B cell (primary cell): ENCODE results near the gene RNF181. TPM values are rescaled to one million over a fixed set of nuclear protein-coding genes. Genes with fewer than 3 reads are reported as not detected.
A peak's percentile ranks its signal among the peaks of the same experiment; 100 is the strongest.

ENCODE experiments used
- ATAC-seq: fragments of 200-7000 bp; cut with Tn5 transposase; one replicate; pipeline ENCODE4 v1.10.0; 2021; ENCODE audit warnings: low read depth, mild to moderate bottlenecking, moderate number of reproducible peaks, moderate library complexity
- CTCF ChIA-PET: fragments of 350-600 bp; sonication (Branson Sonifier 250); formaldehyde crosslinking; loops from one replicate; lab custom pipeline; 2021; ENCODE audit warnings: antibody characterized with exemption, inconsistent platforms; lab: Charles Lee
- POLR2A ChIA-PET: fragments of 350-600 bp; sonication (Branson Sonifier 250); formaldehyde crosslinking; loops from one replicate; lab custom pipeline; 2021; ENCODE audit warnings: antibody characterized with exemption; lab: Charles Lee
- DNase-seq: peaks from one replicate; pipeline ENCODE4 v3.0.0; 2013
- H2AFZ ChIP-seq: 2 replicates; pipeline ENCODE4 v1.6.1; 2012; ENCODE audit warnings: mild to moderate bottlenecking, low read depth, low read length; ENCODE audit not compliant: insufficient read depth, poor library complexity, severe bottlenecking
- H3K27ac ChIP-seq, 2 donors: 1 replicate in 1 of 2; 2 replicates in 1 of 2; pipeline ENCODE4 v1.5.1; 2012 to 2013; ENCODE audit warnings: low read length in 2 of 2, mild to moderate bottlenecking in 2 of 2, moderate library complexity in 1 of 2
- H3K27me3 ChIP-seq, 4 experiments: fragments of 200-600 bp in 1 of 4; sonication (generic) in 1 of 4; replicated peaks in 1 of 4; 1 replicate in 2 of 4; 2 replicates in 2 of 4; pipeline versions ENCODE4 v1.6.1 to v1.7.0; 2013 to 2016; ENCODE audit warnings: low read length in 3 of 4, mild to moderate bottlenecking in 2 of 4, mixed read lengths in 1 of 4, moderate library complexity in 1 of 4; ENCODE audit not compliant: insufficient read depth in 4 of 4, control insufficient read depth in 3 of 4; ENCODE audit errors: control extremely low read depth in 1 of 4
- H3K36me3 ChIP-seq, 2 experiments: replicated peaks in 1 of 2; 1 replicate in 1 of 2; 2 replicates in 1 of 2; pipeline versions ENCODE4 v1.6.1 to v1.7.1; 2013; ENCODE audit warnings: low read length in 1 of 2; ENCODE audit not compliant: insufficient read depth in 2 of 2, control insufficient read depth in 1 of 2; ENCODE audit errors: control extremely low read depth in 1 of 2, extremely low read depth in 1 of 2
- H3K4me1 ChIP-seq, 2 donors: fragments of 200-600 bp in 1 of 2; sonication (generic) in 1 of 2; 1 replicate in 1 of 2; 2 replicates in 1 of 2; pipeline versions ENCODE4 v1.5.1 to v1.6.1; 2013 to 2017; ENCODE audit warnings: low read length in 2 of 2; ENCODE audit not compliant: control insufficient read depth in 2 of 2, insufficient read depth in 2 of 2
- H3K4me2 ChIP-seq: replicated peaks from 2 replicates; pipeline ENCODE3; 2012; ENCODE audit warnings: mild to moderate bottlenecking, low read depth, low read length; ENCODE audit not compliant: poor library complexity, severe bottlenecking
- H3K4me3 ChIP-seq, 5 experiments: fragments of 200-600 bp in 1 of 5; sonication (generic) in 1 of 5; 1 replicate in 3 of 5; 2 replicates in 2 of 5; pipeline versions ENCODE4 v1.5.1 to v1.7.0; 2011 to 2016; ENCODE audit warnings: low read length in 4 of 5, mild to moderate bottlenecking in 4 of 5, low read depth in 2 of 5, control low read depth in 1 of 5, moderate library complexity in 1 of 5; ENCODE audit not compliant: insufficient read depth in 1 of 5; ENCODE audit errors: control extremely low read depth in 1 of 5, extremely low read depth in 1 of 5
- H3K79me2 ChIP-seq: fragments of 200-600 bp; sonication (generic); one replicate; pipeline ENCODE4 v1.6.0; 2016; ENCODE audit warnings: low read length; ENCODE audit not compliant: control insufficient read depth, insufficient read depth
- H3K9ac ChIP-seq: fragments of 200-600 bp; sonication (generic); 2 replicates; pipeline ENCODE4 v1.6.1; 2017; ENCODE audit warnings: mild to moderate bottlenecking, low read length, moderate library complexity
- H3K9me3 ChIP-seq, 3 donors: one replicate each; pipeline versions ENCODE4 v1.6.1 to v1.7.1; 2013; ENCODE audit warnings: low read length in 2 of 3; ENCODE audit not compliant: control insufficient read depth in 2 of 3, insufficient read depth in 1 of 3; ENCODE audit errors: control extremely low read depth in 1 of 3
- H4K20me1 ChIP-seq: 2 replicates; pipeline ENCODE4 v1.6.0; 2012; ENCODE audit warnings: mild to moderate bottlenecking, low read length; ENCODE audit not compliant: insufficient read depth, control insufficient read depth, poor library complexity, severe bottlenecking
- H3K27ac Mint-ChIP-seq: one replicate; pipeline ENCODE4 v1.8.0; 2021; ENCODE audit warnings: mixed read lengths
- H3K27me3 Mint-ChIP-seq: one replicate; pipeline ENCODE4 v1.8.0; 2021; ENCODE audit warnings: mixed read lengths
- H3K4me1 Mint-ChIP-seq: one replicate; pipeline ENCODE4 v1.8.0; 2021; ENCODE audit warnings: mixed read lengths
- H3K4me3 Mint-ChIP-seq: one replicate; pipeline ENCODE4 v1.8.0; 2021; ENCODE audit warnings: mixed read lengths
- H3K9me3 Mint-ChIP-seq: one replicate; pipeline ENCODE4 v1.8.0; 2022; ENCODE audit warnings: mixed read lengths; ENCODE audit not compliant: insufficient read depth
- EZH2 ChIP-seq: IDR thresholded peaks from 2 replicates; pipeline ENCODE4 v1.6.1; 2012; ENCODE audit warnings: borderline replicate concordance, low read depth, mild to moderate bottlenecking, moderate library complexity, low read length; ENCODE audit not compliant: insufficient read depth, poor library complexity, severe bottlenecking
- WGBS: methylation state at CpG from one replicate; pipeline ENCODE4 v1.1.5; 2013; ENCODE audit warnings: missing lambda C conversion rate; ENCODE audit not compliant: insufficient coverage; 5-methylcytosine and 5-hydroxymethylcytosine counted together
- intact Hi-C: fragments of 100-400 bp; cut with micrococcal nuclease; formaldehyde crosslinking; loops from one replicate; pipeline ENCODE4 v1.10.0; 2022
- polyA plus RNA-seq: library from polyadenylated mRNA; depleted of rRNA; stranded (reverse); fragments of >200 nt; gene quantifications from 2 replicates; pipeline ENCODE4 v1.2.3, GENCODE V29; 2012
- total RNA-seq, 2 donors: library from RNA; stranded (reverse); fragments of 120-200 nt in 1 of 2; gene quantifications; 1 replicate in 1 of 2; 2 replicates in 1 of 2; pipeline versions ENCODE4 v1.2.3 to v1.2.4, GENCODE V29; 2013 to 2022
- TF ChIP-seq, protein P1 (sequence below): fragments of 200-600 bp; IDR thresholded peaks from one replicate; pipeline ENCODE4 v1.8.0; 2022; ENCODE audit warnings: antibody characterized with exemption, mild to moderate bottlenecking

Gene RNF181
- total and polyA plus RNA-seq, 2 donors (not counting 1 experiment from before 2014, with no cell fraction given): 76.6 to 151 TPM

GRCh38 chr2:85564144-85564563, 31.4 kb upstream of the RNF181 start:
- Mint-ChIP-seq H3K27me3 (no peaks in the 10 kb centered on the region), H3K9me3 (no peaks in the 10 kb centered on the region), H3K4me3 (peak overlapping the region; percentile 20), H3K4me1 (peaks cover 30% of the 10 kb centered on the region), H3K27ac (peak overlapping the region; percentile 33)
- ATAC-seq (peak; percentile 16), DNase-seq (peak; percentile 75)
- CTCF ChIA-PET: interaction anchor here (1.5 kb wide), 1 partner anchor 37 kb away, joined by 3 read pairs; no protein-coding TSS in a partner anchor
- Histone ChIP-seq H4K20me1 (no peaks in the 10 kb centered on the region), H3K4me3 (no peak overlapping the region), H3K4me1 (peaks cover 20 to 28% of the 10 kb centered on the region in 2 donors), H3K79me2 (peaks cover 28% of the 10 kb centered on the region), H3K36me3 (peaks cover 0 to under 1% of the 10 kb centered on the region in 2 experiments), H3K9ac (no peak overlapping the region), H3K27ac (no peak overlapping the region), H2AFZ (no peak overlapping the region), H3K9me3 (no peaks in the 10 kb centered on the region), H3K27me3 (no peaks in the 10 kb centered on the region), H3K4me2 (peak overlapping the region; percentile 41)
- POLR2A ChIA-PET: interaction anchor here (1.0 kb wide), 1 partner anchor 39 kb away, joined by 4 read pairs; the partner anchor contains the start of gene TMEM150A
- 91% methylated on average over 1 of the region's 5 CpGs for WGBS
- intact Hi-C loops: no loop called here
- TF ChIP-seq, protein P1, sequence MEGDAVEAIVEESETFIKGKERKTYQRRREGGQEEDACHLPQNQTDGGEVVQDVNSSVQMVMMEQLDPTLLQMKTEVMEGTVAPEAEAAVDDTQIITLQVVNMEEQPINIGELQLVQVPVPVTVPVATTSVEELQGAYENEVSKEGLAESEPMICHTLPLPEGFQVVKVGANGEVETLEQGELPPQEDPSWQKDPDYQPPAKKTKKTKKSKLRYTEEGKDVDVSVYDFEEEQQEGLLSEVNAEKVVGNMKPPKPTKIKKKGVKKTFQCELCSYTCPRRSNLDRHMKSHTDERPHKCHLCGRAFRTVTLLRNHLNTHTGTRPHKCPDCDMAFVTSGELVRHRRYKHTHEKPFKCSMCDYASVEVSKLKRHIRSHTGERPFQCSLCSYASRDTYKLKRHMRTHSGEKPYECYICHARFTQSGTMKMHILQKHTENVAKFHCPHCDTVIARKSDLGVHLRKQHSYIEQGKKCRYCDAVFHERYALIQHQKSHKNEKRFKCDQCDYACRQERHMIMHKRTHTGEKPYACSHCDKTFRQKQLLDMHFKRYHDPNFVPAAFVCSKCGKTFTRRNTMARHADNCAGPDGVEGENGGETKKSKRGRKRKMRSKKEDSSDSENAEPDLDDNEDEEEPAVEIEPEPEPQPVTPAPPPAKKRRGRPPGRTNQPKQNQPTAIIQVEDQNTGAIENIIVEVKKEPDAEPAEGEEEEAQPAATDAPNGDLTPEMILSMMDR: no peak
- TF ChIP-seq EZH2: no peak

GRCh38 chr2:85566265-85566664, 29.3 kb upstream of the RNF181 start:
- ChIA-PET CTCF (no interaction called here), POLR2A (no interaction called here)
- Mint-ChIP-seq H3K27ac (no peak overlapping the region), H3K4me3 (no peak overlapping the region), H3K27me3 (peaks cover 6% of the 10 kb centered on the region), H3K9me3 (no peaks in the 10 kb centered on the region), H3K4me1 (peaks cover 16% of the 10 kb centered on the region)
- DNase-seq: no peak
- H3K9ac ChIP-seq: no peak overlapping the region
- H4K20me1 ChIP-seq: no peaks in the 10 kb centered on the region
- WGBS: 89% methylated on average over 2 of the region's 4 CpGs
- no peak overlapping the region for H3K27ac ChIP-seq
- H2AFZ ChIP-seq: no peak overlapping the region
- ATAC-seq: no peak
- no peak overlapping the region for H3K4me3 ChIP-seq
- H3K36me3 ChIP-seq: no peaks in the 10 kb centered on the region
- peaks cover 13 to 16% of the 10 kb centered on the region in 2 donors for H3K4me1 ChIP-seq
- no peaks in the 10 kb centered on the region for H3K9me3 ChIP-seq
- intact Hi-C loops: no loop called here
- TF ChIP-seq, protein P1: no peak
- TF ChIP-seq EZH2: no peak
- peaks cover 0 to 3% (median 0%) of the 10 kb centered on the region in 4 experiments for H3K27me3 ChIP-seq
- H3K4me2 ChIP-seq: no peak overlapping the region
- peaks cover 8% of the 10 kb centered on the region for H3K79me2 ChIP-seq
